ENCODE data around the gene RPL18. TPM values are rescaled to one million over a fixed set of nuclear protein-coding genes. Genes with fewer than 3 reads are reported as not detected.

RPL18 gene
- total RNA-seq, 1 experiment from 2014 or later, result 3,072 TPM

Other genes starting within 250 kb of the RPL18 start
- 137 and 145 TPM in 2 replicates for gene KDELR1, start 227.6 kb downstream of the RPL18 start, total RNA-seq (2014; rRNA removed; shearing (Covaris generic))
- 5.4 and 6.1 TPM in 2 replicates for gene GRIN2D, start 225.5 kb downstream of the RPL18 start, total RNA-seq (2014; rRNA removed; shearing (Covaris generic))
- 87.9 and 99.8 TPM in 2 replicates for gene GRWD1, start 173.2 kb downstream of the RPL18 start, total RNA-seq (2014; rRNA removed; shearing (Covaris generic))
- 0.31 TPM in 1 of 2 replicates, not detected in the other for gene KCNJ14, start 163.6 kb downstream of the RPL18 start, total RNA-seq (2014; rRNA removed; shearing (Covaris generic))
- 87.4 and 107 TPM in 2 replicates for gene CYTH2, start 149.8 kb downstream of the RPL18 start, total RNA-seq (2014; rRNA removed; shearing (Covaris generic))
- gene LMTK3, start 107.3 kb downstream of the RPL18 start, total RNA-seq (2014; rRNA removed; shearing (Covaris generic)), result 8.1 and 12.5 TPM in 2 replicates
- gene SULT2B1, start 67.0 kb downstream of the RPL18 start, total RNA-seq (2014; rRNA removed; shearing (Covaris generic)), result 0.37 TPM in 1 of 2 replicates, not detected in the other
- 0.55 TPM in 1 of 2 replicates, not detected in the other for gene SPACA4, start 12.4 kb downstream of the RPL18 start, total RNA-seq (2014; rRNA removed; shearing (Covaris generic))
- gene FAM83E, start 4.1 kb downstream of the RPL18 start, total RNA-seq (2014; rRNA removed; shearing (Covaris generic)), result 0.34 TPM in 1 of 2 replicates, not detected in the other
- gene SPHK2, start 328 bp upstream of the RPL18 start, total RNA-seq (2014; rRNA removed; shearing (Covaris generic)), result 16.5 and 45.7 TPM in 2 replicates
- 25.5 and 40.0 TPM in 2 replicates for gene DBP, start 18.2 kb upstream of the RPL18 start, total RNA-seq (2014; rRNA removed; shearing (Covaris generic))
- gene CA11, start 27.0 kb upstream of the RPL18 start, total RNA-seq (2014; rRNA removed; shearing (Covaris generic)), result 103 TPM in 2 replicates
- 1.3 TPM in 1 of 2 replicates, not detected in the other for gene NTN5, start 53.8 kb upstream of the RPL18 start, total RNA-seq (2014; rRNA removed; shearing (Covaris generic))
- gene FUT2, start 76.8 kb upstream of the RPL18 start, total RNA-seq (2014; rRNA removed; shearing (Covaris generic)), result not detected in 2 replicates
- gene MAMSTR, start 100.5 kb upstream of the RPL18 start, total RNA-seq (2014; rRNA removed; shearing (Covaris generic)), result 0.37 and 1.5 TPM in 2 replicates
- 2.8 and 27.4 TPM in 2 replicates for gene RASIP1, start 121.4 kb upstream of the RPL18 start, total RNA-seq (2014; rRNA removed; shearing (Covaris generic))
- gene IZUMO1, start 127.7 kb upstream of the RPL18 start, total RNA-seq (2014; rRNA removed; shearing (Covaris generic)), result not detected in 2 replicates
- gene FUT1, start 133.5 kb upstream of the RPL18 start, total RNA-seq (2014; rRNA removed; shearing (Covaris generic)), result not detected in 2 replicates
- gene FGF21, start 136.3 kb upstream of the RPL18 start, total RNA-seq (2014; rRNA removed; shearing (Covaris generic)), result not detected in 2 replicates
- gene BCAT2, start 191.9 kb upstream of the RPL18 start, total RNA-seq (2014; rRNA removed; shearing (Covaris generic)), result 43.4 and 44.1 TPM in 2 replicates
- gene HSD17B14, start 217.3 kb upstream of the RPL18 start, total RNA-seq (2014; rRNA removed; shearing (Covaris generic)), result 62.8 and 69.0 TPM in 2 replicates
- gene PLEKHA4, start 249.4 kb upstream of the RPL18 start, total RNA-seq (2014; rRNA removed; shearing (Covaris generic)), result 12.4 and 20.4 TPM in 2 replicates